Neural progenitor cell (in vitro differentiated cells): ENCODE results near the gene KDM5D.

Experiments
- CTCF ChIP-seq: fragments of 200-600 bp; sonication (generic); IDR thresholded peaks from 2 replicates; pipeline ENCODE4 v1.5.1; 2017; ENCODE audit warnings: antibody characterized with exemption, mild to moderate bottlenecking
- EZH2phosphoT487 ChIP-seq: fragments of 200-600 bp; sonication (generic); IDR thresholded peaks from 2 replicates; pipeline ENCODE4 v1.6.1; 2017; ENCODE audit warnings: antibody characterized with exemption

GRCh38 chrY:19743331-19743730 lies 1.2 kb downstream of the KDM5D start:
- TF ChIP-seq CTCF (no peak), EZH2phosphoT487 (no peak)
